K562 (cell line): ENCODE data around the gene CLEC4E. TPM values are rescaled to one million over a fixed set of nuclear protein-coding genes. Genes with fewer than 3 reads are reported as not detected.

Source experiments
- ATAC-seq: fragments of 200-7000 bp; cut with Tn5 transposase; 3 replicates; pipeline ENCODE4 v1.9.1; 2020; ENCODE audit warnings: moderate library complexity
- BruUV-seq: library from RNA; stranded (reverse); fragments of 400-500 nt; replicated peaks from 2 replicates; lab custom pipeline; 2021; lab: Mats Ljungman, UMichigan
- CTCF ChIA-PET: fragments of 300-600 bp; formaldehyde crosslinking; extraction: SDS; loops from one replicate; lab custom pipeline; 2021; ENCODE audit warnings: low intra/inter-chr PET ratio; lab: Yijun Ruan, JAX
- POLR2A ChIA-PET: fragments of 300-600, 350-650 bp; sonication (Branson Sonifier 250); formaldehyde crosslinking; extraction: SDS; loops from one replicate; lab custom pipeline; 2021; ENCODE audit warnings: antibody characterized with exemption, inconsistent platforms; lab: Yijun Ruan, JAX
- DNase-seq, 4 experiments: peaks; one replicate each; pipeline versions ENCODE4 v3.0.0 to v3.0.0-alpha.2; 2011 to 2018; ENCODE audit warnings: low spot score in 3 of 4, mixed read lengths in 3 of 4; ENCODE audit errors: extremely low read depth in 1 of 4
- FAIRE-seq: peaks from 2 replicates; lab custom pipeline; 2011; peaks lifted over from hg19 to GRCh38; lab: Jason Lieb, UNC
- H2AFZ ChIP-seq: 2 replicates; pipeline ENCODE4 v1.6.0; 2011; ENCODE audit warnings: low read depth, low read length, control low read depth, inconsistent platforms
- H3K27ac ChIP-seq: fragments of 200-600 bp; 3 replicates; pipeline ENCODE4 v1.8.0; 2011; ENCODE audit warnings: low read depth, mild to moderate bottlenecking, control low read depth, inconsistent platforms, low read length, moderate library complexity, mixed read lengths; ENCODE audit errors: extremely low read depth
- H3K27me3 ChIP-seq, 2 experiments: fragments of 300-600 bp in 1 of 2; 2 replicates in 1 of 2; 3 replicates in 1 of 2; pipeline versions ENCODE4 v1.6.0 to v1.8.0; 2011; ENCODE audit warnings: inconsistent platforms in 2 of 2, low read length in 2 of 2, mild to moderate bottlenecking in 1 of 2, mixed read lengths in 1 of 2, moderate library complexity in 1 of 2; ENCODE audit not compliant: control insufficient read depth in 2 of 2, insufficient read depth in 2 of 2
- H3K36me3 ChIP-seq: fragments of 300-600 bp; 3 replicates; pipeline ENCODE4 v1.8.0; 2011; ENCODE audit warnings: mild to moderate bottlenecking, low read length, inconsistent platforms; ENCODE audit not compliant: control insufficient read depth, insufficient read depth
- H3K4me1 ChIP-seq, 2 experiments: fragments of 200-600 bp in 1 of 2; replicated peaks in 1 of 2; 2 replicates in 1 of 2; 3 replicates in 1 of 2; pipeline versions ENCODE4 v1.5.1 to v1.8.0; 2011; ENCODE audit warnings: inconsistent platforms in 2 of 2, low read length in 2 of 2, mild to moderate bottlenecking in 1 of 2, mixed read lengths in 1 of 2, moderate library complexity in 1 of 2; ENCODE audit not compliant: control insufficient read depth in 2 of 2, insufficient read depth in 2 of 2
- H3K4me2 ChIP-seq: 2 replicates; pipeline ENCODE4 v1.6.1; 2011; ENCODE audit warnings: low read length, control low read depth, inconsistent platforms, mixed read lengths; ENCODE audit not compliant: insufficient read depth
- H3K4me3 ChIP-seq: fragments of 200-600 bp; sonication (generic), shearing (Covaris generic); 2 replicates; pipeline ENCODE4 v1.5.1; 2016; ENCODE audit warnings: control low read depth, inconsistent platforms
- H3K79me2 ChIP-seq: fragments of 200-600 bp; 3 replicates; pipeline ENCODE4 v1.8.0; 2011; ENCODE audit warnings: low read length, inconsistent platforms; ENCODE audit not compliant: control insufficient read depth, insufficient read depth
- H3K9ac ChIP-seq, 2 experiments: 2 replicates each; pipeline versions ENCODE4 v1.6.0 to v1.6.1; 2011; ENCODE audit warnings: low read depth in 2 of 2, low read length in 2 of 2, control low read depth in 1 of 2, inconsistent platforms in 1 of 2, mild to moderate bottlenecking in 1 of 2, mixed read lengths in 1 of 2; ENCODE audit not compliant: insufficient read depth in 1 of 2
- H3K9me1 ChIP-seq: one replicate; pipeline ENCODE4 v1.6.0; 2011; ENCODE audit warnings: inconsistent platforms, mild to moderate bottlenecking, low read length, moderate library complexity; ENCODE audit not compliant: control insufficient read depth, insufficient read depth
- H3K9me3 ChIP-seq: replicated peaks from 2 replicates; pipeline ENCODE4 v1.5.1; 2011; ENCODE audit warnings: low read depth, low read length, inconsistent platforms; ENCODE audit not compliant: control insufficient read depth, insufficient read depth
- H4K20me1 ChIP-seq: replicated peaks from 2 replicates; pipeline ENCODE4 v1.6.1; 2011; ENCODE audit warnings: low read length, inconsistent platforms, mixed read lengths; ENCODE audit not compliant: control insufficient read depth, insufficient read depth
- FOXA3 ChIP-seq, 2 experiments: fragments of 450-650 bp in 1 of 2; sonication (generic) in 1 of 2; formaldehyde crosslinking; IDR thresholded peaks in 1 of 2; conservative IDR thresholded peaks in 1 of 2; 2 replicates each; pipeline versions ENCODE4 v1.4.0 to v1.8.0; 2020 to 2022; ENCODE audit warnings: mild to moderate bottlenecking in 2 of 2, missing genetic modification reagents in 1 of 2
- FOXP1 ChIP-seq: sonication (generic); formaldehyde crosslinking; IDR thresholded peaks from 2 replicates; pipeline ENCODE4 v1.8.0; 2022; ENCODE audit warnings: mild to moderate bottlenecking, missing genetic modification reagents
- HMGXB4 ChIP-seq: sonication (generic); formaldehyde crosslinking; IDR thresholded peaks from 2 replicates; pipeline ENCODE4 v1.8.1; 2023; ENCODE audit warnings: mild to moderate bottlenecking, missing genetic modification reagents
- ID3 ChIP-seq, 2 experiments: fragments of 250-450 bp in 1 of 2; fragments of 450-650 bp in 1 of 2; sonication (Bioruptor Pico) in 1 of 2; IDR thresholded peaks; 2 replicates each; pipeline versions ENCODE4 v1.6.1 to v1.8.0; 2016 to 2021; ENCODE audit warnings: mild to moderate bottlenecking in 2 of 2, moderate library complexity in 2 of 2, missing compliant biosample characterization in 1 of 2, missing genetic modification characterization in 1 of 2
- TAF9B ChIP-seq: fragments of 450-650 bp; IDR thresholded peaks from 2 replicates; pipeline ENCODE4 v1.6.1; 2018; ENCODE audit warnings: mild to moderate bottlenecking; ENCODE audit not compliant: partially characterized antibody
- ZNF239 ChIP-seq: fragments of 250-450 bp; sonication (Bioruptor Pico); IDR thresholded peaks from 2 replicates; pipeline ENCODE4 v1.4.0; 2020; ENCODE audit warnings: mild to moderate bottlenecking
- ZNF696 ChIP-seq: fragments of 250-450 bp; sonication (Bioruptor Pico); conservative IDR thresholded peaks from 2 replicates; pipeline ENCODE4 v1.4.0; 2020; ENCODE audit warnings: mild to moderate bottlenecking, moderate library complexity
- WGBS: fragments of 100-300 bp; shearing (Covaris generic); methylation state at CpG from one replicate; pipeline ENCODE4 v1.1.6; 2016; ENCODE audit warnings: low coverage, mixed read lengths; ENCODE audit not compliant: insufficient coverage; ENCODE audit errors: missing lambda C conversion rate; 5-methylcytosine and 5-hydroxymethylcytosine counted together
- in situ Hi-C: fragments of 300-500 bp; cut with MboI; formaldehyde crosslinking; loops from 4 replicates; pipeline ENCODE4 v1.15.0; 2018; ENCODE audit warnings: inconsistent platforms, mixed read lengths
- intact Hi-C: fragments of 100-400 bp; cut with micrococcal nuclease; formaldehyde crosslinking; loops from 2 replicates; pipeline ENCODE4 v1.14.2; 2022
- polyA plus RNA-seq, 8 experiments: library from polyadenylated mRNA; depleted of rRNA in 4 of 8; stranded (reverse) in 5 of 8; unstranded in 3 of 8; fragments of >200 nt; fragmentation: Nextera tagmentation in 2 of 8; fragmentation: Illumina TruSeq in 1 of 8; extraction: Ambion mirVana in 2 of 8; extraction: Trizol in 1 of 8; gene quantifications; 2 replicates each; pipeline versions ENCODE4 v1.2.1 to v1.2.3, GENCODE V29; 2011 to 2014; ENCODE audit warnings: inconsistent platforms in 1 of 8, missing spikeins in 1 of 8
- total RNA-seq, 7 experiments: library from RNA; depleted of rRNA in 6 of 7; stranded (reverse); fragments of >200 nt in 6 of 7; fragmentation: Illumina TruSeq in 2 of 7; extraction: Trizol in 2 of 7; gene quantifications; 2 replicates each; pipeline versions ENCODE4 v1.2.1 to v1.2.3, GENCODE V29; 2011 to 2021; ENCODE audit warnings: low replicate concordance in 1 of 7

The CLEC4E gene
- total and polyA plus RNA-seq, 9 of the 15 experiments (the other 6 are each of a cell fraction or from before 2014, with no cell fraction given) = not detected

- TF ChIP-seq ID3 (CRISPR knock-in tag; IDR thresholded peaks at IDR 0.05) = no peak
- TF ChIP-seq ID3 (tag; IDR thresholded peaks at IDR 0.05) = no peak
- no peak for TF ChIP-seq TAF9B
- no peak for TF ChIP-seq ZNF239
Observed at GRCh38 chr12:8508223-8508622, 32.5 kb downstream of the CLEC4E start (continued).

GRCh38 chr12:8507596-8507995 is 33.1 kb downstream of the CLEC4E start:
- H3K9ac ChIP-seq = no peak overlapping the region
- CTCF ChIA-PET = no interaction called here
- no TSS peak for BruUV-seq
- WGBS = 0% methylated on average over 3 of the region's 3 CpGs
- H3K36me3 ChIP-seq = no peaks in the 10 kb centered on the region
- no peaks in the 10 kb centered on the region for H3K9me3 ChIP-seq
- intact Hi-C loops = no loop called here
- POLR2A ChIA-PET = no interaction called here
- ATAC-seq (no peak), FAIRE-seq (no peak), DNase-seq (no peak)
- H3K4me2 ChIP-seq = no peak overlapping the region
- no peak overlapping the region for H3K4me3 ChIP-seq
- H4K20me1 ChIP-seq = no peaks in the 10 kb centered on the region
- H3K79me2 ChIP-seq = no peaks in the 10 kb centered on the region
- no peak overlapping the region for H2AFZ ChIP-seq
- TF ChIP-seq ZNF696 (CRISPR knock-in tag) (no peak), FOXP1 (CRISPR knock-in tag) (no peak), HMGXB4 (CRISPR knock-in tag) (no peak), FOXA3 (CRISPR knock-in tag; conservative IDR thresholded peaks at IDR 0.05 in 1 of 2, IDR thresholded peaks at IDR 0.05 in 1 of 2) (no peak)
- H3K4me1 ChIP-seq = no peaks in the 10 kb centered on the region
- no peaks in the 10 kb centered on the region for H3K9me1 ChIP-seq
- H3K27me3 ChIP-seq = peaks cover 0 to 15% of the 10 kb centered on the region in 2 experiments; a peak in 2 of 5 replicates
- no peak overlapping the region for H3K27ac ChIP-seq
- in situ Hi-C loops = no loop called here
